Measurements from ENCODE around the gene LLGL2.

The LLGL2 gene

DNA sequence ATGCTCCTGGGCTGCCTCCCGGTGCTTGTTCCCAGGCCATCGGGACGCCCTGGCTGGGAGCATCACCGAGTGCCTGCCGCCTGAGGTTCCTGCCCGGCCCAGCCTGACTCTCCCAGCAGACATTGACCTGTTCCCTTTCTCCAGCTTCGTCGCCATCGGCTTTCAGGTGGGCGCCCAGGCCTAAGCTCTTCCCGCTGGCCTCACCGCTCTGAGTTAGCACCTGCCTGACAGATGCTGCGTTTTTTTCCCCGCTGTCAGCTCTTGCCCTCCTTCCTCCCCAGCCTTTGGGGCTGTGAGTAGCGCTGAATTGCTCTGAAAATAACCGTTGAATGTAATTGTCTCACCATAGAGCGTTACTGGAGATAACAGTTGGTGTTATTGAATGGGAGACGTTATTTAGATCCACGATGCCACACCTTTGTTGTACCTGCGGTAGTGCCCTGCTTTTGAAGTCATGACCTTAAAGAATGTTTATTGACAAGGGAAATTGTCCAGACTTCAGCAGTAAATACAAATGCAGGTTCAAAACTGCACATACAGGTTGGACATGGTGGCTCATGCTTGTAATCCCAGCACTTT is 86.4 kb downstream of the LLGL2 start:
- no peak for DNase-seq (ENCODE audit: low read depth in 1 of 2, low spot score in 1 of 2)

DNA sequence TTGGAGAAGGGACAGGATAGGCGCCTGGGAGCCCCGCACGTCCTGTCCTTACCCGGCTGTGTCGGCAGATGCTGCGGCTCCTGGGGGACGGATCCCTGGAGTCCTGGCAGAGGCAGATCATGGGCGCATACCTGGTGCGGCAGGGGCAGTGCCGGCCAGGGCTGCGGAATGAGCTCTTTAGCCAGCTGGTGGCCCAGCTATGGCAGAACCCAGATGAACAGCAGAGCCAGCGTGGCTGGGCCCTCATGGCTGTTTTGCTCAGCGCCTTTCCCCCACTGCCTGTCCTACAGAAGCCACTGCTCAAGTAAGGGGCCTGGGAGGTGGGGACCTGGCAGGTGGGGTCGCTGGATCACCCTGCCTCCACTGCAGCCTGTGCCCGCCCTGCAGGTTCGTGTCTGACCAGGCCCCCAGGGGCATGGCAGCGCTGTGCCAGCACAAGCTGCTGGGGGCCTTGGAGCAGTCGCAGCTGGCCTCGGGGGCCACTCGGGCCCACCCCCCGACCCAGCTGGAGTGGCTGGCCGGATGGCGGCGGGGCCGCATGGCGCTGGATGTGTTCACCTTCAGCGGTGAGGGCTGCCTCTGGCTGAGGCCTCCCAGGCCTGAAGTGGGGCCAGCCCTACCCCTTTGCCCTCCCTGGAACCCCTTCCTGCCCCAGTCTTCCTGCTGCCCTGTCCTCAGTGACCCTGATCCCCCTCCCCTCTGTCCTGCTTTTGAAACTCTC is 87.6 kb downstream of the LLGL2 start:
- no peak for DNase-seq (ENCODE audit: low read depth in 1 of 2, low spot score in 1 of 2)

DNA sequence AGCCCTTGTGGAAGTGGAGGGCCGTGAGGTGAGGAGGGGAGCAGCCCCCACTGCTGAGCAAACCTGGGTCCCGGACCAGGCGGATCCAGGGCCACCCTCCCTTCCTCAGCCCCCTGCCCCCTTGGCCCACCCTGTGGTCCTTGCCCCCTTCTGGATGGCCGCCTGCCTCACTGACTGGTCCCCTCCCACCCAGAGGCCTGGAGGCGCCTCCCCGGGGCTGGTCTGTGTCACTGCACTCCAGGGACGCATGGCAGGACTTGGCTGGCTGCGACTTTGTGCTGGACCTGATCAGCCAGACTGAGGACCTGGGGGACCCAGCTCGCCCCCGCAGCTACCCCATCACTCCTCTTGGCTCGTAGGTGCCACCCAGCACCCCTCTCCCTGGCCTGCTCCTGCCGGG is 88.5 kb downstream of the LLGL2 start:
- DNase-seq (ENCODE audit: low read depth in 1 of 2, low spot score in 1 of 2), result no peak

DNA sequence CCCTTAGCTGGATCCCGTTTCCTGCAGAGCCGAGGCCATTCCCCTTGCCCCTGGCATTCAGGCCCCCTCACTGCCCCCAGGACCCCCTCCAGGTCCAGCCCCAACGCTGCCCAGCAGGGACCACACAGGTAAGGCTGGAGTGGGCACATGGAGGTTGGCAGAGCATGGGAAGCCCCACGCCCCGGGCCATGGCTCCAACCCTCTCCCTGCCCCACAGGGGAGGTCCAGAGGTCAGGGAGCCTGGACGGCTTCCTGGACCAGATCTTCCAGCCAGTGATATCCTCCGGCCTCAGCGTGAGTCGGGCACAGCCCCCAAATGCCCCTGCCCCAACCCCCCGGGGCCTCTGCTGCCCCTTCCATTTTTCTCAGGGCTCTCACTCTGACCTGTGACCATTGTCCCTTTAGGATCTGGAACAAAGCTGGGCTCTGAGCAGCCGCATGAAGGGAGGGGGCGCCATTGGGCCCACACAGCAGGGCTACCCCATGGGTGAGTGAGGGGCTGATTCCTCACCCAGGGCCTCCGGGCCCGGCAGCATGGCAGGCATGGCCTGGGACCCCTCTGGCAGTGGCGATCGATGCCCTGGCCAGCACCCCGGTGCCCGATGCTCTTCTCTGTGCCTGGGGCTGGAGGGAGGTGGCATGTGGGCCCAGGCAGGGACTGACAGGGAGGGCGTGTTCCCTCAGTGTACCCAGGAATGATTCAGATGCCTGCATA is 89.2 kb downstream of the LLGL2 start:
- DNase-seq (ENCODE audit: low read depth in 1 of 2, low spot score in 1 of 2), result no peak

DNA sequence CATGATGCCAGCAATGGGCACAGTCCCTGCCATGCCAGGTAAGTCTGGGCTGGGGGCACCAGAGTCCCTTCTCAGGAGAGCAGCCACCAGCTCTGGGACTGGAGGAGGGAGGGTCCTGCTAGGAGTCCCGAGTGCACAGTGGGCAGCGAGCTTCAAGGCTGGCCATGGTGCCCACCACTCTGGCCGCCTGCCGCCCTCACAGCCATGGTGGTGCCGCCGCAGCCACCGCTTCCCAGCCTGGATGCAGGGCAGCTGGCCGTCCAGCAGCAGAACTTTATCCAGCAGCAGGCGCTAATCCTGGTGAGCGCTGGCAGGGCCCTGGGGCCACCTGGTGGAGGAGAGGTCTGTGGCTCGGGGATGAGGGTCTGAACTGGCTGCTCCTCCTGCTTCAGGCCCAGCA is 89.8 kb downstream of the LLGL2 start:
- no peak for DNase-seq (ENCODE audit: low read depth in 1 of 2, low spot score in 1 of 2)

DNA sequence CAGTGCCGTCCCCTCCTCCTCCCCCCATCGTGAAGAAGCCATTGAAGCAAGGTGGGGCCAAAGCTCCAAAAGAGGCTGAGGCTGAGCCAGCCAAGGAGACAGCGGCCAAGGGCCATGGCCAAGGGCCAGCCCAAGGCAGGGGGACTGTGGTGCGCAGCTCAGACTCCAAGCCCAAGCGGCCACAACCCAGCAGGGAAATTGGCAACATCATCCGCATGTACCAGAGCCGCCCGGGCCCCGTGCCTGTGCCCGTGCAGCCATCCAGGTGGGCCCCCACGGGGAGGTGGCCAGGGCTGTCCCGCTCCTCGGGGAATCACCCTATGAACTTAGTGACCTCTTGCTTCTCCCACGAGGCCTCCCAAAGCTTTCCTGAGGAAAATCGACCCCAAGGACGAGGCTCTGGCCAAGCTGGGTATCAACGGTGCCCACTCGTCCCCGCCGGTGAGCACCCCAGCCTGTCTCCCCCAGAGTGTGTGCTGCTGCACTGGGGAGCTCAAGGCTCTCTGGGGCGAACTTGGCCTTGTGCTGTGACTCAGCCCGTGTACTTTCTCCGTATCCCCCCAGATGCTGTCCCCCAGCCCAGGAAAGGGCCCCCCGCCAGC is 91.1 kb downstream of the LLGL2 start:
- no peak for DNase-seq (ENCODE audit: low read depth in 1 of 2, low spot score in 1 of 2)

DNA sequence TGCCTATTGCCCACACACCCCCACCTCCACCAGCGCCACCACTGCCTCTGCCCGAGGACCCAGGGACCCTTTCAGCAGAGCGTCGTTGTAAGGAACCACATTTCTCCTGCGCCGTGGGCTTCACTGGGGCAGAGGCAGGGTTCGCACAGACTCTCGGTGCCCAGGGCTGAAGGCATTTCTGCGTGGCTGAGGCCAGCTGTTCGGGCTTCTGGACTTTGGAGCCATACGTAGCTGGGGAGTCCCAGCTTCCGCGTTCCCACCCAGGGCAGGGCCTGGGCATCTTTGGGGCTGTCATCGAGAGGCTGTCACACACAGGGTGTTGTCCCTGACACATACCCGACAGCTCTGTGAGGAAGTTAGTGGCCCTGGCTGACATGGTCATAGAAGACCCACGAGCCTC is 91.7 kb downstream of the LLGL2 start:
- no peak for DNase-seq (ENCODE audit: low read depth in 1 of 2, low spot score in 1 of 2)

DNA sequence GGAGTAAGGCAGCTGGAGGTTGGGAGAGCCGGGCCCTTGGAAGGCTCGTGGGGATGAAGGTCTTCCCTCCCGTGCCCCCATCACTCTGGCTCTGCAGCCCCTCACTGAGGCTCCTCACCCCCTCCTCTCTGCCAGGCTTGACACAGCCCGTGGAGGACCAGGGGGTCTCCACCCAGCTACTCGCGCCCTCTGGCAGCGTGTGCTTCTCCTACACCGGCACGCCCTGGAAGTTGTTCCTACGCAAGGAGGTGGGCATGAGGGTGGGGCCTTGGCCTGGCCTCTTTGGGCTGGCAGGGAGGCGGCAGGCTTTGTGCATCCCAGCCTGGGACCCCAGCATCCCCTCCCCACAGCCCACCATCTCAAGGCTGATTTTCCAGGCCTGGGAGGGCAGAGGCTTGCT is 92.2 kb downstream of the LLGL2 start:
- DNase-seq (ENCODE audit: low read depth in 1 of 2, low spot score in 1 of 2), result no peak

DNA sequence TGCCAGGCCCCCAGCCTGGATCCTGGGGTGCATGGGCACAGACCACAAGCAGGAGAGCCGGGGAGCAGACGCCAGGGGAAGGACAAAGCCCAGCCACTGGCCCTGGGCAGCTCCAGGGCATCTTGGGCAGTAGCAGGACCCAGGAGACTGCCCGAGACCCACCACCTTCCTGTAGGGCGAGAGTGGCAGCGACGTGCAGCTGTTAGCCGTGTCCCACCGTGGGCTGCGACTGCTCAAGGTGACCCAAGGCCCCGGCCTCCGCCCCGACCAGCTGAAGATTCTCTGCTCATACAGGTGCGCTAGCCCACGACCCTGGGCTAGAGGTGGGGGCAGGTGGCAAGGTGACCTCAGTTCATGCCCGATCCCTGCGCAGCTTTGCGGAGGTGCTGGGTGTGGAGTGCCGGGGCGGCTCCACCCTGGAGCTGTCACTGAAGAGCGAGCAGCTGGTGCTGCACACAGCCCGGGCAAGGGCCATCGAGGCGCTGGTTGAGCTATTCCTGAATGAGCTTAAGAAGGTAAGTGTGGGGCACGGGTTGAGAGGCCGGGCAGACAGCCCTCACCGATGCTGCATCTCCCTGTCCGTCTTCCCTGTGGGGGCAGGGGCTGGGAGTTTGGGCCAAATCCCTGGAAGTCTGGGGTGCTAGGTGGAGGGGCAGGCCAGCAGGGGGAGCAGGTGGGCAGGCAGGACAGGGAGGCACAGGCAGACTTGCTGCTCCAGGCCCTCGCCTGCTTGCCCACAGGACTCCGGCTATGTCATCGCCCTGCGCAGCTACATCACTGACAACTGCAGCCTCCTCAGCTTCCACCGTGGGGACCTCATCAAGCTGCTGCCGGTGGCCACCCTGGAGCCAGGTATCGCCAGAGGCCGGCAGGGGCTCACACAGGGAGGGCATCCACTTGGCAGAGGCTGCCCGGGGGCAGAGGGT is 94.3 kb downstream of the LLGL2 start:
- no peak for DNase-seq (ENCODE audit: low read depth in 1 of 2, low spot score in 1 of 2)

DNA sequence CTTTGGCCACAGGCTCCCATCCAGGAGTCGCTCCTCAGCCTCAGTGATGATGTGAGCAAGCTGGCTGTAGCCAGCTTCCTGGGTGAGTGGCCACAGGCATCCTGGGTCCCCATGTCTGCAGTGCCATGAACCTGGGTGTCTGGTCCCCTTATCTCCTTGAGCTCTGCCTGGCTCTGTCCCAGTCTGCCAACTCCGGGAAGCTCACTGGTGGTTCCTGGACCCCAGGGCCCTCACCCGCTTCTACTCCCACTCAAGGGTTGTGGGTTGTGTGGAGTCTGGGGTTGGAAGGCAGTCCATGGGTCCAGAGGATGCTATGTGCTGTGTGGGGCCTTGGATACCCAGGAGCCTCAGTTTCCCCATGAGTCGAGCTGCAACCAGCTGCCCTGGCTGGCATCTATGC is 96.0 kb downstream of the LLGL2 start:
- DNase-seq (ENCODE audit: low read depth in 1 of 2, low spot score in 1 of 2), result no peak

DNA sequence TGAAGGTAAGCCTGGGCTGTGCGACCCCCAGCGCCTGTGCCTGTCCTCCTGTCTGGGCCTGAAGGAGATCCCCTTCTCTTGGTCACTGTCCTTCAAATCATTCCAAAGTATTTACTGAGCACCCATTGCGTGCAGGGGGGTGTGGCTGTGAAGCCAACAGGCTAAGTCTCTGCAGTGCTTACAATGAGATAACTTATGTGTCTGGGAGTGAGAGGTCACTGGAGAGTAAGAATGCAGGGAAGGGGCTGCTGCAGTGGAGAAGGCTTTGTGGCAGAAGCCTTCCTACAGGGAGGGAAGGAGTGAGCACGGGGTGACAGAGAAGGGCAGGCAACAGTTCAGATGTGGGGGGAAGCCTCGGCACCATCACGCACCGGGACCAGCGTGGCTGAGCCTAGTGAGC is 96.6 kb downstream of the LLGL2 start:
- no peak for DNase-seq (ENCODE audit: low read depth in 1 of 2, low spot score in 1 of 2)

DNA sequence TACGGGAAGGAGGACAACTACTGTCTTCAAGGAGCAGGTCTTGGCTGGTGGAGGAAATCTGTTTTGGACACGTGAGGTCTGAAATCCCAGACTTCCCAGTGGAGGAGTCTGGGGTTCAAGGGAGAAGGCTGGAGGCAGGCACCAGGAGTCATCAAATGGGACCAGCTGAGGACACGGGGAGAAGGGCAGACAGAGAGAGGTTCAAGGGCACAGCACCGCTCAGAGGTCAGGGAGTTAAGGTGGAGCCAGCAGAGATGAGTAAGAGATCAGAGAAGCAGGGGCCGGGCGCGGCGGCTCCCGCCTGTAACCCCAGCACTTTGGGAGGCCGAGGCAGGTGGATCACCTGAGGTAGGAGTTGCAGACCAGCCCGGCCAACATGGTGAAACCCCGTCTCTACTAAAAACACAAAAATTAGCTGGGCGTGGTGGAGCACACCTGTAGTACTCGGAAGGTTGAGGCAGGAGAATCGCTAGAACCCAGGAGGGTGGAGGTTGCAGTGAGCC is 97.3 kb downstream of the LLGL2 start:
- no peak for DNase-seq (ENCODE audit: low read depth in 1 of 2, low spot score in 1 of 2)

DNA sequence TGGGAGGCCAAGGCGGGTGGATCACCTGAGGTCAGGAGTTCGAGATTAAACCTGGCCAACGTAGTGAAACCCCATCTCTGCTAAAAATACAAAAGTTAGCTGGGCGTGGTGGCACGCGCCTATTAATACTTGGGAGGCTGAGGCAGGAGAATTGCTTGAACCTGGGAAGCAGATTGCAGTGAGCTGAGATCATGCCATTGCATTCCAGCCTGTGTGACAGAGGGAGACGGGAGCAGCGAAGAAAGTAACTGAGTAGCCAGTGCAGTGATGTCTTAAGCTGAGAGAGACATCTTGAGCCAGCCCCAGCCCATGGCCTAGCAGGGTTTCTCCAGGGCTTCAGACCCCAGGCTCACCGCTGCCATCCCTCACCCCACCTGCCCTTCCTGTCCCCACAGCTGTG is 97.9 kb downstream of the LLGL2 start:
- DNase-seq (ENCODE audit: low read depth in 1 of 2, low spot score in 1 of 2), result no peak

DNA sequence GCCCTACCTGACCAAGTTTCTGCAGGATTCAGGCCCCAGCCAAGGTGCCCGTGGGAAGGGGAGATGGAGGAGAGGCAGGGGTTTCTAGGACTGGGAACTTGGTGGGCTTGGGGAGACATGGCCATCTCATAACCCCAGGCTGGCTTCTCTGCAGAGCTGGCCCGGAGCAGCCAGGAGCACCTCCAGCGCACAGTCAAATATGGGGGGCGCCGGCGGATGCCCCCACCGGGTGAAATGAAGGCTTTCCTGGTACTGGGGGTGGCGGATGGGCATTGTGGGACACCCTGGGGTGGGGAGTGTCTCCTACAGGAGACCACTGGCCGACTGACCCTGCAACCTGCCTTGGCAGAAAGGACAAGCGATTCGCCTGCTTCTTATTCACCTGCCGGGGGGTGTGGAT is 98.5 kb downstream of the LLGL2 start:
- no peak for DNase-seq (ENCODE audit: low read depth in 1 of 2, low spot score in 1 of 2)
